GM12873 (cell line): Measurements from ENCODE around the gene PDE3B.

Experiments used
- TF ChIP-seq, protein P1 (sequence below): IDR thresholded peaks from 2 replicates; pipeline ENCODE4 v1.5.1; 2012; ENCODE audit warnings: low read depth, mild to moderate bottlenecking, moderate library complexity, low read length, control low read depth; ENCODE audit not compliant: insufficient read depth; ENCODE audit errors: missing control alignments

Gene PDE3B

DNA sequence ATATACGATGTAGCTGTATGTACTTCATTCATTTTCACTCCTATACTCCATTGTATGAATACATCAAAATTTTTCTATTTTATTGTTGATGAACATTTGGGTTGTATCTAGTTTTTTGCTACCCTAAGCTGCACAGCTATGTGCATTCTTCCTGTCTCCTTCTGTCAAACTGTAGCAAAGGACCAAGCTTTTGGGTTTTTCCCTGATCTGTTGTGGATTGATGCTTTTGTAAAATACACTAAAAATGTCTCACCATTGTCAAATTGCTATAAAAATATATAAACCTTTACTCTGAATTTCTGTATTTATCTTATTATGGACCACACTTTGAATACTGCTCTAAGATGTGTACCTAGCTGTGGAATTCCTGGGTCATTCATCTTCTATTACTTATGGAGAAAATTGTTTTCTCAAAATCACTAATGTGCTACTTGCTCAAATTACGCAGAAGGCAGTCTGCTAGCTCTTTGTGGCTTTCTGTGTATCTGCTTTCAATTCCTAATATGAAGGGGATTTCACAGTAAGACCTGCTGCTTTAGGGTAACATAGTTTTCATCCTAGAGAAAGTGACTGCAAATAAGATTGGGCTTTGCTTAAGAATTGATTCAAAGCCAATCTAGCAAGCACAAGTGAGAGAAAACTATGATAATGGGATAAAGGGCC, 125.1 kb downstream of the PDE3B start:
- TF ChIP-seq, protein P1, sequence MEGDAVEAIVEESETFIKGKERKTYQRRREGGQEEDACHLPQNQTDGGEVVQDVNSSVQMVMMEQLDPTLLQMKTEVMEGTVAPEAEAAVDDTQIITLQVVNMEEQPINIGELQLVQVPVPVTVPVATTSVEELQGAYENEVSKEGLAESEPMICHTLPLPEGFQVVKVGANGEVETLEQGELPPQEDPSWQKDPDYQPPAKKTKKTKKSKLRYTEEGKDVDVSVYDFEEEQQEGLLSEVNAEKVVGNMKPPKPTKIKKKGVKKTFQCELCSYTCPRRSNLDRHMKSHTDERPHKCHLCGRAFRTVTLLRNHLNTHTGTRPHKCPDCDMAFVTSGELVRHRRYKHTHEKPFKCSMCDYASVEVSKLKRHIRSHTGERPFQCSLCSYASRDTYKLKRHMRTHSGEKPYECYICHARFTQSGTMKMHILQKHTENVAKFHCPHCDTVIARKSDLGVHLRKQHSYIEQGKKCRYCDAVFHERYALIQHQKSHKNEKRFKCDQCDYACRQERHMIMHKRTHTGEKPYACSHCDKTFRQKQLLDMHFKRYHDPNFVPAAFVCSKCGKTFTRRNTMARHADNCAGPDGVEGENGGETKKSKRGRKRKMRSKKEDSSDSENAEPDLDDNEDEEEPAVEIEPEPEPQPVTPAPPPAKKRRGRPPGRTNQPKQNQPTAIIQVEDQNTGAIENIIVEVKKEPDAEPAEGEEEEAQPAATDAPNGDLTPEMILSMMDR = no peak

DNA sequence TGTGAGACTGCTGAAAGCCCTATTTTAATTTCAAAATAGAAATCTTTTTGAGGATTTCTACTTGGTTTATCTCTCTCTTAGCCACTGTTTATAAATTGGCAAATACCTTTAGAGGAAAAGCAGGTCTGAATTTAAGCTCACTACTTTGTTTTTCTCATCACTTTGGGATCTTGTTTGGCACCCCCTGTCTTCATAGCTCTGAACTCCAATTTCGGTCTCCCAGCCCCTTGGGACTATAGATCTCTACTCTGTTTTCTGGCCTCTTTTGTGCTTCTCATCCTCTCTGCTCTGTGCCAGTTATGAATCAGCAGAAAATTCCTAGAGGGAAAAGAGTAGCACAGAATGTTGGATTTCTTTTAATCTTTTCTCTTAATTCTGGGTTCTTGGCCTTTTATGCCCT, 130.2 kb downstream of the PDE3B start:
- TF ChIP-seq, protein P1 = peak; percentile 17

DNA sequence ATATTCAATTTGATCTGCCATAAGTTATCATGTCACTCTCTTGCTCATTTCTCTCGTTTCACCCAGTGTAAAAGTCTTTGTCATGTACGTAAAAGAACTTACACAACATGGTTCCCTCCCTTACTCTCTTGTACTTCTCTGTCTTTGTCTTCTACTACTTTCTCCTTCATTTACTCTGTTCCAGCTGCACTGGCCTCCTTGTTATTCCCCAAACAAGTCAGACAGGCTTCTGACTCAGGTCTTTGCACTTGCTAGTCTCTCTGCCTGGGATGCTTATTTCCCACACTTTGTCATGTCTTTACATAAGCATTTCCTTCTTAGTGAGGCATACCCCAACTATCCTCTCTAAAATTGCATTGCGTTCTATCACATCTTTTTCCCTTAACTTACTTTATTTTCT, 131.1 kb downstream of the PDE3B start:
- TF ChIP-seq, protein P1 = no peak

DNA sequence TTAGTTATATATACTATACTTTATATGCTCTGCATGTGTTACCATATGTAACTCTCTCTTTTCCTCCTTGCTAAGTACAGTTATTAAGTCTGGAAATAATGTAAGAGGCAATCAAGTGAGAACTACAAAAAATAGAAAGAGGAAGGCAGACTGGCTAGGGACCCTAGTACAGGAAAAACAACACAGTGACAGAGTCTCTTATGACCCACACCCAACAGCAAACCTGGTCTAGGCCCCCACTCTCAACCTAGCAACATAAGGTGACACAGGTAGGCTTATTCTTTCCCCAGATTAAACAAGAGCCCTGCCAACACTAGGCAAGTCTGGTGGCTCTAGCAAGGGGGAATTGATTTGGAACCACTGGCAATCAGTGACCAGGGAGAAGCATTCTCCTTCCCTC, 132.3 kb downstream of the PDE3B start:
- TF ChIP-seq, protein P1 = no peak

DNA sequence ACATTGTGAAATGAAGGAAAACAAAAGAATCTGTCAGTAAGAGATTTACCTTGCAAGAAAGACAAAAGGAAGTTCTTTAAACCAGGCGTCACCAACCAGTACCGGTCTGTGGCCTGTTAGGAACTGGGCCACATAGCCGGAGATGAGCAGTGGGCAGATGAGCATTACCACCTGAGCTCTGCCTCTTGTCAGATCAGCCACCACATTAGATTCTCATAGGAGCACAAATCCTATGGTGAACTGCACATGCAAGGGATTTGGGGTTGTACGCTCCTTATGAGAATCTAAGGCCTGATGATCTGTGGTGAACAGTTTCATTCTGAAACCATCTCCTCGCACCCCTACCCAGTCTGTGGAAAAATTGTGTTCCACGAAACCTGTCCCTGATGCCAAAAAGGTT, 140.2 kb downstream of the PDE3B start:
- TF ChIP-seq, protein P1 = no peak

DNA sequence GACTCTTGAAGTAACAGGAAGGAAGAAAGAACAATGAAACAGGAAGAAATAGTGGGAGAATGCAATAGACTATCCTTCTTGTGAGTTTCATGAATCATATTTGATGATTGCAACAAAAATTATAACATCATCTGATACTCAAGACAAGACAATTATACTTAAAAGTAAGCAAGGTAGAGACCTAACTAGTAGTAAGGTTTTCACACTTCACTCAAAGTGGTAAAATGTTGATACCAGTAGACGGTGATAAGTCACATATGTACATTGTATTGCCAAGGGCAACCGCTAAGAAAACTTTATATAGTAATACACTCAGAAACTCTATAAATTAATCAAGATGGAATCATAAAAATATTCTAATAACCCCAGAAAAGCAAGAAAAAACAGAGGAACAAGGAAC, 140.6 kb downstream of the PDE3B start:
- TF ChIP-seq, protein P1 = no peak

DNA sequence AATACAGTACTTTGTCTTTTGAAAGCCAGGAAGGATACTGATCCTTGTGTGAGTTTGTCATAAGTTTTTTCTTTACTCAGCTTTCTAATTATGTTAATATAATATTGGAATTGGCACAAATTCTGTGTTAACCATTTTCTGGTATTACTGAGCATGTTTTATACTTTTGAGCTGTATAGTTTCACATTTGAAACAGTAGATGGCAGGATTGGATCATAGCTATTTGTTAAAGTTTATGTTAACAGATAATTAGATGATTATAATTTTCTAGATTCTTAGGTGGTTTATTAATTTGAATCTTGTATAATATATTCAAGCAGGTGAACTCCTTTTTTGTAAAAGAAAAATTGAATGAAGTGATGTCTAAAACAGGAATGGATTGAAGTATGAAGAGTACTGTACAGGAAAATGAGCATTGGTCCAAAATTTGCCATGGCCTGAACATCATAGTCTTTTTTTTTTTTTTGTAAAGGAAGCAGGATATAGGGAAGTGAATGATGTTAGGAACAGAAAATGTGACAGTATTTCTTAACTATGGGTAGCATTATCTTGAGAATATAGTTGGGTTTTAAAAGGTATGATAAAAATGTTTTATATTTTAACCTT, 146.4 kb downstream of the PDE3B start:
- TF ChIP-seq, protein P1 = peak; percentile 20
